GM06990 (cell line): Measurements from ENCODE around the gene DERL2.

Experiments
- DNase-seq: peaks from one replicate; pipeline ENCODE4 v3.0.0-alpha.2; 2011; ENCODE audit not compliant: insufficient read length; ENCODE audit errors: extremely low read depth
- H3K27me3 ChIP-seq: replicated peaks from 2 replicates; pipeline ENCODE4 v1.6.0; 2011; ENCODE audit warnings: low read length; ENCODE audit not compliant: control insufficient read depth, insufficient read depth
- H3K36me3 ChIP-seq: 2 replicates; pipeline ENCODE4 v1.5.1; 2011; ENCODE audit warnings: low read length; ENCODE audit not compliant: control insufficient read depth, insufficient read depth
- H3K4me3 ChIP-seq: replicated peaks from 2 replicates; pipeline ENCODE4 v1.5.1; 2011; ENCODE audit warnings: low read depth, mild to moderate bottlenecking, control low read depth, low read length
- TF ChIP-seq, protein P1 (sequence below): IDR thresholded peaks from 2 replicates; pipeline ENCODE4 v1.5.1; 2011; ENCODE audit warnings: low read length, control low read depth, mild to moderate bottlenecking, inconsistent platforms; ENCODE audit not compliant: insufficient read depth, poor library complexity, severe bottlenecking

DERL2 gene

DNA sequence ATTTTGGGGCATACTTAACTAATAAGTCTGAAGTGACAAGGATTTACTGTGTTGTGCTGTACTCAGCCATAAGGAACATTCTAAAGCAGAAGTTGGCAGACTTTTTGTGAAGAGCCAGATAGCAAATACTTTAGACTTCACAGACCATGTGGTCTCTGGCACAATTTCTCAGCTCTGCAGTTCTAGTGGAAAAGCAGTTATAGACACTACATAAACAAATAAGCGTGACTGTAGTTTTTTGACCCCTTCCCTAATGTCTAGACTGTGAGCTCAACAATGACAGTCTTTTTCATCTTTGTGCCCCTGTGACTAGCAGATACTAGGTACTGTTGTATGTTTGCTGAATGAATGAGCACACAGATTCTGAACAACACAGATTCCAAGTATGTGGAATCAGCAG is 61.1 kb downstream of the DERL2 start:
- TF ChIP-seq, protein P1, sequence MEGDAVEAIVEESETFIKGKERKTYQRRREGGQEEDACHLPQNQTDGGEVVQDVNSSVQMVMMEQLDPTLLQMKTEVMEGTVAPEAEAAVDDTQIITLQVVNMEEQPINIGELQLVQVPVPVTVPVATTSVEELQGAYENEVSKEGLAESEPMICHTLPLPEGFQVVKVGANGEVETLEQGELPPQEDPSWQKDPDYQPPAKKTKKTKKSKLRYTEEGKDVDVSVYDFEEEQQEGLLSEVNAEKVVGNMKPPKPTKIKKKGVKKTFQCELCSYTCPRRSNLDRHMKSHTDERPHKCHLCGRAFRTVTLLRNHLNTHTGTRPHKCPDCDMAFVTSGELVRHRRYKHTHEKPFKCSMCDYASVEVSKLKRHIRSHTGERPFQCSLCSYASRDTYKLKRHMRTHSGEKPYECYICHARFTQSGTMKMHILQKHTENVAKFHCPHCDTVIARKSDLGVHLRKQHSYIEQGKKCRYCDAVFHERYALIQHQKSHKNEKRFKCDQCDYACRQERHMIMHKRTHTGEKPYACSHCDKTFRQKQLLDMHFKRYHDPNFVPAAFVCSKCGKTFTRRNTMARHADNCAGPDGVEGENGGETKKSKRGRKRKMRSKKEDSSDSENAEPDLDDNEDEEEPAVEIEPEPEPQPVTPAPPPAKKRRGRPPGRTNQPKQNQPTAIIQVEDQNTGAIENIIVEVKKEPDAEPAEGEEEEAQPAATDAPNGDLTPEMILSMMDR, result no peak
- no peak for DNase-seq
- no peak overlapping the region for H3K4me3 ChIP-seq
- peaks cover 26% of the 10 kb centered on the region for H3K36me3 ChIP-seq
- H3K27me3 ChIP-seq, result no peaks in the 10 kb centered on the region

DNA sequence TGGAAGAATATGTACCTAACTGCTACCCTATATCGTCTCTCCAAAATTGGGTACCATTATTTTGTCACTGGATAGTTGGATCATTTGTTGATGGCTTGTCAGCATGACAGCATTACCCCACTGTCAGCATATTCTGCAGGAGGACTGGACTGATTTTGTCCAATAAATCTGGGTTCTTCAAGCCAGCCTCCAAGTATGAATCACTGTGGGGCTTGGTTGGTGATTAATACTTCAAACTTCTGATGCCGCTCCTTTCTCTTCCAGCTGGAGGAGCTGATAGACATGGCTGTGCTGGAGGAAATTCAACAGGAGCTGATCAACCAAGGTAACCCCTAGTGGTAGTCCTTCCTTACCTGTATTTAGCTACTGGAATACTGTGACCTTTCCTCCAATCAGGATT is 63.5 kb downstream of the DERL2 start:
- peaks cover 18% of the 10 kb centered on the region for H3K36me3 ChIP-seq
- DNase-seq, result no peak
- H3K4me3 ChIP-seq, result no peak overlapping the region
- TF ChIP-seq, protein P1, result no peak
- no peaks in the 10 kb centered on the region for H3K27me3 ChIP-seq
